ENCODE measurements around the gene DCTN1.

DNA sequence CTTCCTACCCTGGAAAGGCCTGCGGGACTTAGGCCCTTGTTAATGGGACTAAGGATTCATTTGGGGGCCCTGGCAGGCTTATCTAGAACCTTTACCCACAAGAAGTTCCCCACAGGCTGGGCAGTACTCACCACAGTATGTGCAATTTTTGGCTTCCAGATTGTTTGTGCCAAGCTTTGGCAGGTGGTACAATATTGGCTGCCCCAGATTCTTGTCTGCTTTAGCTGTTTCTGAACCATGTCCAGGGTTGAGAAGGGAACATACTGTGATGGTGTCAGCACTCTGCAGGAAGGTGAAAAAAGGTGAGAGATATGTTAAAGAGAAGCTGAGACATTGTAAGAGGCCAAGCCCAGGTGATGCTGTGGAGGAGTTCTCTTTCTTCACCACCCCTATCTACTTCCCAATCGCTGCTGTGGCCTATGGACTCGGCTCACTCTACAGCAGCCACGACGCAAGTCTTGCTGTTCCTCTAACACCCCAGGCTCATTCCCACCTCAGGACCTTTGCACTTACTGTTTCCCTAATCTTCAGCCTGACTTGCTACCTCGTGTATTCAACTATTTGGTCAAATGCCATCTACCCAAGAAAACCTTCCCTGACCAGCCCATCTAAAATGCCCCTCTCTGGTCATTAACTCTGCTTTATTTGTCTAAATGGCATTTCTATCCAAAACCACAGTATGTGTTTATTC is 46.1 kb downstream of the DCTN1 start:
- no peak for TF ChIP-seq EZH2phosphoT487 (IDR thresholded peaks at IDR 0.05)
- no peak for TF ChIP-seq CTCF (IDR thresholded peaks at IDR 0.05)
